Fibroblast of lung (primary cell): ENCODE measurements around the gene GPR101. TPM values are rescaled to one million over a fixed set of nuclear protein-coding genes. Genes with fewer than 3 reads are reported as not detected.
"Not testable (repeated sequence)": the region's sequence is repeated elsewhere in the genome, so short reads cannot be mapped to it uniquely, and the experiment has no call there.

Experiments used
- DNase-seq, 2 donors: peaks; one replicate each; pipeline versions ENCODE4 v3.0.0 to v3.0.0-alpha.2; 2010; ENCODE audit warnings: low read depth in 2 of 2
- H2AFZ ChIP-seq: 2 replicates; pipeline ENCODE4 v1.5.1; 2012; ENCODE audit warnings: low read length, control low read depth, inconsistent platforms
- H3K27ac ChIP-seq: 2 replicates; pipeline ENCODE4 v1.5.1; 2011; ENCODE audit warnings: low read length, control low read depth; ENCODE audit not compliant: insufficient read depth
- H3K27me3 ChIP-seq: 2 replicates; pipeline ENCODE4 v1.5.1; 2011; ENCODE audit warnings: mild to moderate bottlenecking, low read length; ENCODE audit not compliant: control insufficient read depth, insufficient read depth
- H3K36me3 ChIP-seq: 2 replicates; pipeline ENCODE4 v1.5.1; 2011; ENCODE audit warnings: low read length; ENCODE audit not compliant: control insufficient read depth, insufficient read depth
- H3K4me1 ChIP-seq: 2 replicates; pipeline ENCODE4 v1.5.1; 2011; ENCODE audit warnings: low read length; ENCODE audit not compliant: control insufficient read depth, insufficient read depth; ENCODE audit errors: extremely low read depth
- H3K4me2 ChIP-seq: 2 replicates; pipeline ENCODE4 v1.5.1; 2011; ENCODE audit warnings: low read length, control low read depth; ENCODE audit not compliant: insufficient read depth; ENCODE audit errors: extremely low read depth
- H3K4me3 ChIP-seq, 4 experiments: fragments of 200-600 bp in 1 of 4; sonication (generic) in 1 of 4; replicated peaks in 1 of 4; 2 replicates each; pipeline ENCODE4 v1.5.1; 2011 to 2016; ENCODE audit warnings: low read length in 4 of 4, low read depth in 3 of 4, mild to moderate bottlenecking in 3 of 4, control low read depth in 2 of 4, inconsistent platforms in 1 of 4, mixed read lengths in 1 of 4; ENCODE audit not compliant: insufficient read depth in 1 of 4; ENCODE audit errors: control extremely low read depth in 1 of 4
- H3K79me2 ChIP-seq: 2 replicates; pipeline ENCODE4 v1.5.1; 2012; ENCODE audit warnings: mild to moderate bottlenecking, low read length, inconsistent platforms; ENCODE audit not compliant: control insufficient read depth, insufficient read depth
- H3K9ac ChIP-seq: 2 replicates; pipeline ENCODE4 v1.5.1; 2011; ENCODE audit warnings: mild to moderate bottlenecking, low read length, control low read depth; ENCODE audit not compliant: insufficient read depth
- H3K9me3 ChIP-seq: 2 replicates; pipeline ENCODE4 v1.5.1; 2012; ENCODE audit warnings: low read depth, low read length; ENCODE audit not compliant: control insufficient read depth, insufficient read depth
- H4K20me1 ChIP-seq: 2 replicates; pipeline ENCODE4 v1.5.1; 2011; ENCODE audit warnings: low read length; ENCODE audit not compliant: control insufficient read depth, insufficient read depth; ENCODE audit errors: extremely low read depth
- CTCF ChIP-seq, 2 donors: IDR thresholded peaks in 1 of 2; conservative IDR thresholded peaks in 1 of 2; 1 replicate in 1 of 2; 2 replicates in 1 of 2; pipeline ENCODE4 v1.5.1; 2011 to 2012; ENCODE audit warnings: low read length in 2 of 2, control low read depth in 1 of 2, inconsistent platforms in 1 of 2, low read depth in 1 of 2, mild to moderate bottlenecking in 1 of 2
- EZH2 ChIP-seq: IDR thresholded peaks from 2 replicates; pipeline ENCODE4 v1.5.1; 2012; ENCODE audit warnings: low read length, control low read depth, mild to moderate bottlenecking; ENCODE audit errors: missing control alignments
- polyA plus RNA-seq, 2 donors: library from polyadenylated mRNA; depleted of rRNA in 1 of 2; stranded (reverse) in 1 of 2; unstranded in 1 of 2; fragments of >200 nt; gene quantifications; 2 replicates each; pipeline ENCODE4 v1.2.1, GENCODE V29; 2011 to 2012; ENCODE audit warnings: missing spikeins in 1 of 2
- total RNA-seq: library from RNA; depleted of rRNA; stranded (reverse); fragments of >200 nt; gene quantifications from 2 replicates; pipeline ENCODE4 v1.2.1, GENCODE V29; 2014

The GPR101 gene
- total and polyA plus RNA-seq, 2 donors (not counting 1 experiment from before 2014, with no cell fraction given): not detected

- peaks cover 7% of the 10 kb centered on the region for H3K27me3 ChIP-seq
- H3K27ac ChIP-seq: no peak overlapping the region
- no peak overlapping the region for H3K4me2 ChIP-seq
- no peaks in the 10 kb centered on the region for H3K79me2 ChIP-seq
- no peak overlapping the region for H2AFZ ChIP-seq
- no peaks in the 10 kb centered on the region for H4K20me1 ChIP-seq
- H3K9ac ChIP-seq: no peak overlapping the region
- TF ChIP-seq CTCF (conservative IDR thresholded peaks at IDR 0.05 in 1 of 2, IDR thresholded peaks at IDR 0.05 in 1 of 2; ENCODE audit: low read depth in 1 of 2, low read length in 2 of 2): no peak
- no peak for TF ChIP-seq EZH2
- H3K36me3 ChIP-seq: no peaks in the 10 kb centered on the region
- no peaks in the 10 kb centered on the region for H3K4me1 ChIP-seq
- no peaks in the 10 kb centered on the region for H3K9me3 ChIP-seq
- no peak for DNase-seq
- H3K4me3 ChIP-seq: no peak overlapping the region
These were observed 5.1 kb downstream of the GPR101 start for GRCh38 chrX:137028699-137029098.

- Histone ChIP-seq H2AFZ (no peak overlapping the region), H4K20me1 (no peaks in the 10 kb centered on the region), H3K36me3 (no peaks in the 10 kb centered on the region), H3K79me2 (no peaks in the 10 kb centered on the region), H3K9ac (no peak overlapping the region), H3K27me3 (no peaks in the 10 kb centered on the region), H3K4me2 (no peak overlapping the region), H3K4me3 (no peak overlapping the region), H3K4me1 (no peaks in the 10 kb centered on the region), H3K9me3 (no peaks in the 10 kb centered on the region), H3K27ac (no peak overlapping the region)
- no peak for TF ChIP-seq EZH2
- TF ChIP-seq CTCF (conservative IDR thresholded peaks at IDR 0.05 in 1 of 2, IDR thresholded peaks at IDR 0.05 in 1 of 2; ENCODE audit: low read depth in 1 of 2, low read length in 2 of 2): no peak
- no peak for DNase-seq
These were observed 7.9 kb downstream of the GPR101 start for GRCh38 chrX:137025930-137026329.

- not testable (repeated sequence) for H3K4me3 ChIP-seq, H3K4me2 ChIP-seq, DNase-seq, H3K79me2 ChIP-seq, H2AFZ ChIP-seq, H4K20me1 ChIP-seq, H3K27ac ChIP-seq, H3K9ac ChIP-seq, H3K4me1 ChIP-seq, H3K9me3 ChIP-seq, H3K27me3 ChIP-seq, H3K36me3 ChIP-seq
These were observed 33.6 kb downstream of the GPR101 start for GRCh38 chrX:137000236-137000635.
